Upper lobe of right lung (tissue), 1 donor: ENCODE results near the gene CHD1. TPM values are rescaled to one million over a fixed set of nuclear protein-coding genes. Genes with fewer than 3 reads are reported as not detected.

Experiments used
- ATAC-seq: fragments of 200-7000 bp; cut with Tn5 transposase; one replicate; pipeline ENCODE4 v1.9.1; 2020; ENCODE audit warnings: mild to moderate bottlenecking, moderate library complexity
- DNase-seq: peaks from one replicate; pipeline ENCODE4 v3.0.0-alpha.2; 2020
- H3K27ac ChIP-seq: fragments of 200-600 bp; one replicate; pipeline ENCODE4 v1.8.0; 2022
- H3K27me3 ChIP-seq: fragments of 200-600 bp; one replicate; pipeline ENCODE4 v1.8.0; 2022; ENCODE audit warnings: mild to moderate bottlenecking
- H3K36me3 ChIP-seq: fragments of 200-600 bp; one replicate; pipeline ENCODE4 v1.8.0; 2022
- H3K4me1 ChIP-seq: fragments of 200-600 bp; one replicate; pipeline ENCODE4 v1.8.0; 2022
- H3K4me3 ChIP-seq: fragments of 200-600 bp; one replicate; pipeline ENCODE4 v1.8.0; 2022; ENCODE audit warnings: mild to moderate bottlenecking
- H3K9me3 ChIP-seq: fragments of 200-600 bp; one replicate; pipeline ENCODE4 v1.8.0; 2022
- CTCF ChIP-seq: fragments of 200-600 bp; IDR thresholded peaks from one replicate; pipeline ENCODE4 v1.8.0; 2022; ENCODE audit warnings: antibody characterized with exemption
- intact Hi-C: fragments of 100-400 bp; cut with DNase I; formaldehyde crosslinking; loops from one replicate; pipeline ENCODE4 v1.11.0; 2022
- long read RNA-seq: library from polyadenylated mRNA; unstranded; transcript quantifications from one replicate; pipeline ENCODE4 v2.0.0, GENCODE V29; 2021
- total RNA-seq: library from RNA; stranded (reverse); fragmentation: NEBNext Ultra II Directional; extraction: Animal tissue kit (Norgen Biotek cat#: 25700); gene quantifications from one replicate; pipeline ENCODE4 v1.2.1, GENCODE V29; 2021
- donor health status: DM: no; HTN: yes; CAD: no; lungs with severe emphysema.

Gene CHD1
- total RNA-seq: 33.3 TPM
- long read RNA-seq, full-length matches to known transcripts: 10 of 19 reads
- long read RNA-seq, partial matches to known transcripts: 4 of 19 reads
- long read RNA-seq, other reads (novel, unspliced or antisense): 5 of 19 reads

- Histone ChIP-seq H3K36me3 (peaks cover 16% of the 10 kb centered on the region), H3K4me1 (peaks cover 34% of the 10 kb centered on the region), H3K27ac (peak within 1 kb of the TSS; percentile 100), H3K9me3 (no peaks in the 10 kb centered on the region), H3K27me3 (no peaks in the 10 kb centered on the region), H3K4me3 (peak within 1 kb of the TSS; percentile 75)
- intact Hi-C loops: no loop called here
- ATAC-seq (peak; percentile 93), DNase-seq (peak; percentile 98)
- TF ChIP-seq CTCF: no peak
Observed at GRCh38 chr5:98928873-98929709, at the start of gene CHD1. Gene CHD1, minus strand, starts transcription at chr5:98929007. Its CDS starts 2,621 bp downstream, at chr5:98926386.

GRCh38 chr5:98978528-98978927 is 49.7 kb upstream of the CHD1 start:
- Histone ChIP-seq H3K27ac (no peak overlapping the region), H3K4me3 (no peak overlapping the region), H3K4me1 (no peaks in the 10 kb centered on the region), H3K36me3 (no peaks in the 10 kb centered on the region), H3K27me3 (no peaks in the 10 kb centered on the region), H3K9me3 (no peaks in the 10 kb centered on the region)
- ATAC-seq (no peak), DNase-seq (no peak)
- intact Hi-C loops: no loop called here
- no peak for TF ChIP-seq CTCF

- Histone ChIP-seq H3K4me3 (no peak overlapping the region), H3K36me3 (no peaks in the 10 kb centered on the region), H3K27ac (no peak overlapping the region), H3K9me3 (no peaks in the 10 kb centered on the region), H3K4me1 (no peaks in the 10 kb centered on the region), H3K27me3 (no peaks in the 10 kb centered on the region)
- no peak for TF ChIP-seq CTCF
- DNase-seq (no peak), ATAC-seq (peak; percentile 74)
- intact Hi-C loops: no loop called here
Observed at GRCh38 chr5:98977723-98978122, 48.9 kb upstream of the CHD1 start.

DNA sequence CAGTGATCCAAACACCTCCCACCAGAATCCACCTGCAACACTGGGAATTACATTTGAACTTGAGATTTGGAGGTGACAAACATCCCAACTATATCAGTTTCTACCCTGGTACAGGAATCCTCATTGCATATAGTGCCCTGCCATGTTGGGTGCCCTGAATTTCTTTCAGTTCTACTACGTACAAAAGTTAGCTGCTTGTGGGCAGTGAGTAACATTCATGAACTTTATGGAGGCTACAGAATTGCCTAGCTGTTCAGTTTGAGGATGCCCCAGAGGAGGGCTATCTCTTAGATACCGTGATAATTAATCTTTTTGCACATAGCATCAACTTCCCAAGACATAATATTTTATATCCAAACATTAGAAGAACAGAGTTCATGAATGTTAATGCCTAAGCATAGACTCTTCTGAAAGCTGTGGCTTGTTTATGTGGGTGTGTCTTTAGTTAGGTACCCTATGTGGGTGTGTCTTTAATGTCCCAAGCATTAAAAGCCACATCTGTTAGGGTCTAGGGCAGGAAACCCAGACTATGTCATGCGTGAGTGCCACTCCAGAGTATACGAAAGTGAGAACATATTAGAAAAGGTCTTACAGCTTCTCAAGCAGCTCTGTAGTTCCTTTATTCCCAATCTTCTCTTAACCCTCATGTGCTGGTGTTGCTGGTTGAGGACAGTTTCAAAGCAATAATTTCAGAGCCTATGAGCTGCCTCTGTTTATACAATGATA is 47.0 kb upstream of the CHD1 start:
- H3K4me1 ChIP-seq: no peaks in the 10 kb centered on the region
- ATAC-seq (no peak), DNase-seq (no peak)
- intact Hi-C loops: no loop called here
- no peaks in the 10 kb centered on the region for H3K36me3 ChIP-seq
- no peaks in the 10 kb centered on the region for H3K9me3 ChIP-seq
- H3K27me3 ChIP-seq: no peaks in the 10 kb centered on the region
- H3K27ac ChIP-seq: no peak overlapping the region
- no peak for TF ChIP-seq CTCF
- no peak overlapping the region for H3K4me3 ChIP-seq

- Histone ChIP-seq H3K27me3 (no peaks in the 10 kb centered on the region), H3K36me3 (no peaks in the 10 kb centered on the region), H3K9me3 (no peaks in the 10 kb centered on the region), H3K4me3 (no peak overlapping the region), H3K4me1 (no peaks in the 10 kb centered on the region), H3K27ac (no peak overlapping the region)
- no peak for TF ChIP-seq CTCF
- DNase-seq: no peak
- no peak for ATAC-seq
- intact Hi-C loops: no loop called here
Observed at GRCh38 chr5:98975223-98975622, 46.4 kb upstream of the CHD1 start.
